ENCODE data around the gene MYRF.
A peak's percentile ranks its signal among the peaks of the same experiment; 100 is the strongest.

Gene MYRF

GRCh38 chr11:61812736-61813411 lies 60.4 kb downstream of the MYRF start:
- no peak for DNase-seq
- Histone ChIP-seq H3K27ac (ENCODE audit: low read length) (peak overlapping the region; percentile 18; the same call in 1 of the 2 replicates), H3K27me3 (ENCODE audit: insufficient read depth, low read length, poor library complexity) (no peaks in the 10 kb centered on the region), H2AFZ (ENCODE audit: low read depth, low read length) (no peak overlapping the region), H3K9ac (ENCODE audit: low read depth, low read length) (no peak overlapping the region), H3K4me1 (ENCODE audit: insufficient read depth, low read length) (peaks cover 25% of the 10 kb centered on the region), H3K4me3 (ENCODE audit: low read depth in 1 of 2, low read length in 2 of 2) (no peak overlapping the region), H3K36me3 (ENCODE audit: insufficient read depth, low read length) (peaks cover 79% of the 10 kb centered on the region), H3K9me3 (ENCODE audit: insufficient read depth, low read length, severe bottlenecking) (no peaks in the 10 kb centered on the region), H3K79me2 (ENCODE audit: insufficient read depth, low read length) (peaks cover 85% of the 10 kb centered on the region), H4K20me1 (ENCODE audit: insufficient read depth, low read length) (peaks cover 36% of the 10 kb centered on the region), H3K4me2 (ENCODE audit: insufficient read depth, low read length) (no peak overlapping the region)
- no peak for ATAC-seq (ENCODE audit: insufficient read depth, low read depth)
- TF ChIP-seq EZH2 (IDR thresholded peaks at IDR 0.05; ENCODE audit: borderline replicate concordance, low read depth, low read length, severe bottlenecking) = no peak

GRCh38 chr11:61814247-61814957 lies 62.0 kb downstream of the MYRF start:
- Histone ChIP-seq H3K4me3 (ENCODE audit: low read depth in 1 of 2, low read length in 2 of 2) (peak overlapping the region; percentile 52 to 74; a peak in 3 of 4 replicates), H3K27me3 (ENCODE audit: insufficient read depth, low read length, poor library complexity) (no peaks in the 10 kb centered on the region), H4K20me1 (ENCODE audit: insufficient read depth, low read length) (peaks cover 30% of the 10 kb centered on the region), H3K36me3 (ENCODE audit: insufficient read depth, low read length) (peaks cover 64% of the 10 kb centered on the region), H3K79me2 (ENCODE audit: insufficient read depth, low read length) (peaks cover 72% of the 10 kb centered on the region), H3K4me1 (ENCODE audit: insufficient read depth, low read length) (peaks cover 28% of the 10 kb centered on the region), H3K4me2 (ENCODE audit: insufficient read depth, low read length) (peak overlapping the region; percentile 83), H2AFZ (ENCODE audit: low read depth, low read length) (peak overlapping the region; percentile 70; the same call in 1 of the 2 replicates), H3K9me3 (ENCODE audit: insufficient read depth, low read length, severe bottlenecking) (no peaks in the 10 kb centered on the region), H3K9ac (ENCODE audit: low read depth, low read length) (peak overlapping the region; percentile 96), H3K27ac (ENCODE audit: low read length) (peak overlapping the region; percentile 86)
- no peak for TF ChIP-seq EZH2 (IDR thresholded peaks at IDR 0.05; ENCODE audit: borderline replicate concordance, low read depth, low read length, severe bottlenecking)
- no peak for TF ChIP-seq CTCF (IDR thresholded peaks at IDR 0.05; ENCODE audit: borderline replicate concordance, extremely low read depth, low read length, poor library complexity, severe bottlenecking)
- ATAC-seq (ENCODE audit: insufficient read depth, low read depth) = peak; percentile 7; the same call in 2 of the 3 replicates
- DNase-seq = peak; percentile 66

- TF ChIP-seq EZH2 (IDR thresholded peaks at IDR 0.05; ENCODE audit: borderline replicate concordance, low read depth, low read length, severe bottlenecking) (no peak), CTCF (IDR thresholded peaks at IDR 0.05; ENCODE audit: borderline replicate concordance, extremely low read depth, low read length, poor library complexity, severe bottlenecking) (no peak)
- Histone ChIP-seq H2AFZ (ENCODE audit: low read depth, low read length) (peak overlapping the region; percentile 70), H3K9me3 (ENCODE audit: insufficient read depth, low read length, severe bottlenecking) (no peaks in the 10 kb centered on the region), H3K9ac (ENCODE audit: low read depth, low read length) (peak overlapping the region; percentile 96), H3K79me2 (ENCODE audit: insufficient read depth, low read length) (peaks cover 65% of the 10 kb centered on the region), H3K4me2 (ENCODE audit: insufficient read depth, low read length) (peak overlapping the region; percentile 83), H4K20me1 (ENCODE audit: insufficient read depth, low read length) (peaks cover 30% of the 10 kb centered on the region), H3K27me3 (ENCODE audit: insufficient read depth, low read length, poor library complexity) (no peaks in the 10 kb centered on the region), H3K36me3 (ENCODE audit: insufficient read depth, low read length) (peaks cover 56% of the 10 kb centered on the region), H3K4me3 (ENCODE audit: low read depth in 1 of 2, low read length in 2 of 2) (peak overlapping the region; percentile 52 to 74), H3K27ac (ENCODE audit: low read length) (peak overlapping the region; percentile 86), H3K4me1 (ENCODE audit: insufficient read depth, low read length) (peaks cover 28% of the 10 kb centered on the region)
- ATAC-seq (ENCODE audit: insufficient read depth, low read depth) (peak; percentile 53), DNase-seq (peak; percentile 80)
Measured at GRCh38 chr11:61814958-61815789, 62.7 kb downstream of the MYRF start.

Data from DND-41 (cell line).